ENCODE results near the gene PDGFA.

PDGFA gene

GRCh38 chr7:462173-463103 is 57.2 kb downstream of the PDGFA start:
- no peaks in the 10 kb centered on the region for H3K9me3 ChIP-seq
- no peaks in the 10 kb centered on the region for H3K36me3 ChIP-seq
- no peaks in the 10 kb centered on the region for H4K20me1 ChIP-seq
- H3K4me3 ChIP-seq = no peak overlapping the region
- H3K27ac ChIP-seq = no peak overlapping the region
- peaks cover 20% of the 10 kb centered on the region for H3K4me1 ChIP-seq
- no peak overlapping the region for H3K4me2 ChIP-seq
- TF ChIP-seq Cebpa-rat (IDR thresholded peaks at IDR 0.05) = no peak
- no peaks in the 10 kb centered on the region for H3K27me3 ChIP-seq
- no peak overlapping the region for H3K9ac ChIP-seq

- no peaks in the 10 kb centered on the region for H3K9me3 ChIP-seq
- H3K9ac ChIP-seq = no peak overlapping the region
- no peak overlapping the region for H3K27ac ChIP-seq
- peaks cover 20% of the 10 kb centered on the region for H3K4me1 ChIP-seq
- TF ChIP-seq Cebpa-rat (IDR thresholded peaks at IDR 0.05) = no peak
- H3K36me3 ChIP-seq = no peaks in the 10 kb centered on the region
- H3K4me2 ChIP-seq = no peak overlapping the region
- H4K20me1 ChIP-seq = no peaks in the 10 kb centered on the region
- H3K27me3 ChIP-seq = no peaks in the 10 kb centered on the region
- no peak overlapping the region for H3K4me3 ChIP-seq
Observed at GRCh38 chr7:461453-462172, 58.0 kb downstream of the PDGFA start.

GRCh38 chr7:461117-461452 is 58.6 kb downstream of the PDGFA start:
- Histone ChIP-seq H4K20me1 (no peaks in the 10 kb centered on the region), H3K4me3 (no peak overlapping the region), H3K4me2 (no peak overlapping the region), H3K27me3 (no peaks in the 10 kb centered on the region), H3K36me3 (no peaks in the 10 kb centered on the region), H3K4me1 (peaks cover 20% of the 10 kb centered on the region), H3K27ac (no peak overlapping the region), H3K9ac (no peak overlapping the region), H3K9me3 (no peaks in the 10 kb centered on the region)
- TF ChIP-seq Cebpa-rat (IDR thresholded peaks at IDR 0.05) = no peak

GRCh38 chr7:460374-461116 is 59.1 kb downstream of the PDGFA start:
- Histone ChIP-seq H4K20me1 (no peaks in the 10 kb centered on the region), H3K9me3 (no peaks in the 10 kb centered on the region), H3K4me3 (no peak overlapping the region), H3K27ac (no peak overlapping the region), H3K4me1 (peaks cover 17% of the 10 kb centered on the region), H3K36me3 (no peaks in the 10 kb centered on the region), H3K4me2 (no peak overlapping the region), H3K9ac (no peak overlapping the region), H3K27me3 (no peaks in the 10 kb centered on the region)
- no peak for TF ChIP-seq Cebpa-rat (IDR thresholded peaks at IDR 0.05)

GRCh38 chr7:459584-460373 is 59.9 kb downstream of the PDGFA start:
- TF ChIP-seq Cebpa-rat (IDR thresholded peaks at IDR 0.05) = no peak
- no peak overlapping the region for H3K27ac ChIP-seq
- H3K9me3 ChIP-seq = no peaks in the 10 kb centered on the region
- H3K36me3 ChIP-seq = no peaks in the 10 kb centered on the region
- peaks cover 17% of the 10 kb centered on the region for H3K4me1 ChIP-seq
- H3K4me3 ChIP-seq = no peak overlapping the region
- H3K27me3 ChIP-seq = no peaks in the 10 kb centered on the region
- no peaks in the 10 kb centered on the region for H4K20me1 ChIP-seq
- H3K9ac ChIP-seq = no peak overlapping the region
- no peak overlapping the region for H3K4me2 ChIP-seq

- Histone ChIP-seq H3K9me3 (no peaks in the 10 kb centered on the region), H3K27ac (no peak overlapping the region), H3K4me3 (no peak overlapping the region), H3K36me3 (no peaks in the 10 kb centered on the region), H3K4me1 (peaks cover 21% of the 10 kb centered on the region), H3K27me3 (no peaks in the 10 kb centered on the region), H3K9ac (no peak overlapping the region), H4K20me1 (no peaks in the 10 kb centered on the region), H3K4me2 (no peak overlapping the region)
- TF ChIP-seq Cebpa-rat (IDR thresholded peaks at IDR 0.05) = no peak
Observed at GRCh38 chr7:458511-459245, 61.0 kb downstream of the PDGFA start.

- H3K4me2 ChIP-seq = no peak overlapping the region
- peaks cover 28% of the 10 kb centered on the region for H3K4me1 ChIP-seq
- H3K4me3 ChIP-seq = no peak overlapping the region
- no peak overlapping the region for H3K9ac ChIP-seq
- no peaks in the 10 kb centered on the region for H4K20me1 ChIP-seq
- H3K36me3 ChIP-seq = no peaks in the 10 kb centered on the region
- H3K9me3 ChIP-seq = no peaks in the 10 kb centered on the region
- H3K27ac ChIP-seq = no peak overlapping the region
- TF ChIP-seq Cebpa-rat (IDR thresholded peaks at IDR 0.05) = no peak
- no peaks in the 10 kb centered on the region for H3K27me3 ChIP-seq
Observed at GRCh38 chr7:457814-458510, 61.7 kb downstream of the PDGFA start.

- Histone ChIP-seq H3K4me3 (no peak overlapping the region), H4K20me1 (no peaks in the 10 kb centered on the region), H3K27me3 (no peaks in the 10 kb centered on the region), H3K27ac (no peak overlapping the region), H3K9me3 (no peaks in the 10 kb centered on the region), H3K4me2 (peak overlapping the region; percentile 65), H3K4me1 (peaks cover 54% of the 10 kb centered on the region), H3K36me3 (no peaks in the 10 kb centered on the region), H3K9ac (no peak overlapping the region)
- TF ChIP-seq Cebpa-rat (IDR thresholded peaks at IDR 0.05) = no peak
Observed at GRCh38 chr7:455110-455928, 64.3 kb downstream of the PDGFA start.

Data from BLaER1 (cell line).